HG02973 (cell line): ENCODE data around the gene NOXA1.
"Not testable (repeated sequence)": the region's sequence is repeated elsewhere in the genome, so short reads cannot be mapped to it uniquely, and the experiment has no call there.

Experiments used
- ATAC-seq: cut with Tn5 transposase; IDR thresholded peaks from one replicate; pipeline ENCODE4 v1.9.1; 2021; ENCODE audit warnings: moderate library complexity; ENCODE audit not compliant: unreplicated experiment

NOXA1 gene

DNA sequence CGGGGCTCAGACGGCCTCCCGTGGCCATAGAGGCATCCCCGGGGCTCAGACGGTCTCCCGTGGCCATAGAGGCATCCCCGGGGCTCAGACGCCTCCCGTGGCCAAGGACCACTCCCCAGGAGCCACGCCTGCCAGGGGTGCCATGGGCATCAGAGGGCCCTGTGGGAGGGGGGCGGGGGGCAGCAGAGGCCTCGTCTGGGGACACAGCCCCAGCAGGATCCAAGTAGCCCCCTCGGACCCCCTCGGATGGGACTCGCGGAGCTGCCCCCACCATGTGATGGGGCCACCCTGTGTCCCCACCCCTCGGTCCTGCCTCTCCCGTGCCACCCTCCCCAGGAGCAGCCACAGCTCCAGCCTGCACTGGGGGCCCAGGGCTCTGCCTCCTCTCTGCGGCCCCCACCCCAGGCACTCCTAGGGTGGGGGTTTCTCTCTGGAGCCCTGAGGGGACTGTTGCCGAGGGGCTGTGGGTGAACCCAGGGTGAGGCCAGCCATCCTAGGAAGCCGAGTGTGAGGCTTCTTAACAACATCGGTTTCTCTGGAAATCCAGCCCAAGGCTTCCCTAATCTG lies 15.5 kb downstream of the NOXA1 start:
- ATAC-seq: no peak

DNA sequence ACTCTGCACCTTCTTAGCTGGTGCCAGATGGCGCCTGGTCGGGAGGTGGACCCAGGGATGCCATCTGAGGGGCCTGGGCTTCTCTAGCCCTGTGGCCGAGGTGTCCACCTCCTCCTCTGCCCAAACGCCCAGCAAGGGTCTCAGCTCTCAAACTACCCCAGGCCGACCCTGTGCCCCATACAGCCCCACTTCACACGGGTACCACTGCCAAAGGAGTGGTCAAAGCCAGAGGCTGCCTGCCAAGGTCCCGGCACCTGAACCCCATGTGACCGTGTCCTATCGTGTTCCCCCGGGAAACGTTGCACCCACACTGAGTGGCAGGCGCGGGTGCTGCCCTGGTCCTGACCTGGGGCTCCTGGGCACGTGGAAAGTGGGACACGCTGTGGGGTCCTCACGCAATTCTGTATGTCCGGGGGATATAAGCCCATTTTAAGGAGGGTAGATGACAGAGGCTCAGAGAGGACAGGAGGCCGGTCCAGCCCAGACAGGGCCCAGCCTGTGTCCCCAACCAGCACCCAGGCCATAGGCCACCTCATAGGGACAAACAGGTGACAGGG lies 16.0 kb downstream of the NOXA1 start:
- no peak for ATAC-seq

DNA sequence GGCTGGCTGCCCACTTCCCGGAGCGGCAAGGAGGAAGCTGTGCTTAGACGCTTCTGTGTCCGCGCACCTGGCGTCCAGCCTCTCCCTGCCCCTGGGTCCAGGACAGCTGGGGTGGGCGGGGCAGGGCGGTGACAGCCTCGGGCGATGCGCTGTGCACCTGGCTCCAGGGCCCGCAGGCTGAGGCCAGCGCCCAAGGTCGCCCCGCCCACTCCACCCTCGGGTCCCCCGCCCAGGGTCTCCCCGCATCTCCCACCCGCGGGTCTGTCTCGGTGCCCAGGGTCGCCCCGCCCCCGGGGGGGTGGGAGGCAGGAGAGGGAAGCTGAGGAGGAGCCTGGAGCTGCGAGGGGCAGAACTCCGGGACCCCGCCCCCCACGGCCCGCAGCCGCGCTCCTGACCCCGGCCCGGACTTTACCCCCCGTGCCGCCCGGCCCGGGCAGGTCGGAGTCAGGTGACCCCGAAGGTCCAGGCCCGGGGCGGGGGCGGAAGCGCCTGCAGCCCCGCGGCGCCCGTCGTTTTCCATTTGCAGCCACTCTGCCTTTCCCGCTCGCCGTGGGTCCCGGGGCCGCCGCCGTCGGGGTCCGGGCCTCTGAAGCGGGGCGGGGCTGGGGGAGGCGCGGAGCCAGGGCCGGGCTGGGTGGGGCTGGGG lies 18.2 kb downstream of the NOXA1 start, which contains the start of gene ENTPD8:
Gene ENTPD8, minus strand, starts transcription at position 69 of the 646 bp plus-strand sequence. CDS start 3,072 bp downstream, outside the sequence.
- ATAC-seq: no peak

DNA sequence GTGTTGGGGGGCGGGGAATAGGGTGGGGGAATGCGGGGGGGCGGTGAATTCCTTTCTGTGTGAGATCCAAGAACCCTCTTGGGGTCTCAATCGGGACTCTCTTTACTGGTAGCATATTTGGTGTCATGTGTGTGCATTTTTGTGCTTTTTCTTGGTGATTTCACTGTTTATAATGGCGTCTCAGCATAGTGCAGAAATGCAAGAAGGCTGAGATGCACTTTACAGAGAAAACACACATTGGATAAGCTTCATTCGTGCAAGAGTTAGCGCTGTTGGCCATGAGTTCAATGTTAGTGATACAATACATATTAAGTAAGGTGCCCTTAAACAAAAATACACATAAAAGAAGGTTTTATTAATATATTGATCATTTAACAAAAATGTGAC lies 18.7 kb downstream of the NOXA1 start:
- no peak for ATAC-seq

DNA sequence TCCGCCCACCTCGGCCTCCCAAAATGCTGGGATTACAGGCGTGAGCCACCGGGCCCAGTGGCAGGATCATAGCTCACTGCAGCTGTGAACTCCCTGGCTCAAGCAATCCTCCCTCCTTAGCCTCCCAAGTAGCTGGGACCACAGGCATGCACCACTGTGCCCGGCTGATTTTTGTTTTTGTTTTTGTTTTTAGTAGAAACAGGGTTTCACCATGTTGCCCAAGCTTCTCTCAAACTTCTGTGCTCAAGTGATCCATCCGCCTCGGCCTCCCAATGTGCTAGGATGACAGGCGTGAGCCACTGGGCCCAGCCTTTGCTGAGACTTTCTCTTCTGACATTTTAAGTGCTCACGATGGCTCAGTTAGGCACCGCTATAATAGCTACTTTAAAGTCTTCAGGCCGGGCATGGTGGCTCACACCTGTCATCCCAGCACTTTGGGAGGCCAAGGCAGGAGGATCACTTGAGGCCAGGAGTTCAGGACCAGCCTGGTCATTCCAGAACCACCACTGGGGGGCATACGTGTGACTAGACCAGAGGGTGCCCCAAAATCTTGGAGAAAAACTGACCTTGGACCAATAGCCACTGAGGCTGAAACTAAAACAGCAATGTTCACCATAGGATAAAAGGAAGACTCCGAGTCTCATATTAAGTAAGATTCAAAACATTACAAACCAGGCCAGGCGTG lies 21.1 kb downstream of the NOXA1 start:
- no peak for ATAC-seq

DNA sequence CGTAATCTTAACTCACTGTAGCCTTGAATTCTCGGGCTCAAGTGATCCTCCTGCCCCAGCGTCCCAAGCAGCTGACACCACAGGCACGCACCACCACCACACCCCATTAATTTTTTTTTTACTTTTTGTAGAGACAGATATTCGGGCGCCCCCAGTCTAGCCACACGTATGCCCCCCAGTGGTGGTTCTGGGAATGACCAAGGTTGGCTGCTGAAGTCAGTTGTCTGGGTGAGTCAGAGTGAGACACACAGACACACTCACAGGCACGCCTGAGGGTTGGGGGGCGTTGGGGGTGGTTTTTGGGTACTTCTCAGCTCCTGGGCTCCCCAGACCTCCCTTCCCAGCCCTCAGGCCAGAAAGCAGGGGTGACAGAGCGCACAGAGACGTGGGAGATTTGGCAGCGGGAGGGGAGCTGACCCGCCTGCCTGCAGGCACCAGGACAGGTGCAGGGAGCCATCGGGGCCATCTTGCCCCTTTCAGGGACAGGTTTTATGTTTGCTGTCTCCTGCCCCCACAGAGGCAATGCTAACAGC lies 22.1 kb downstream of the NOXA1 start:
- ATAC-seq: no peak

DNA sequence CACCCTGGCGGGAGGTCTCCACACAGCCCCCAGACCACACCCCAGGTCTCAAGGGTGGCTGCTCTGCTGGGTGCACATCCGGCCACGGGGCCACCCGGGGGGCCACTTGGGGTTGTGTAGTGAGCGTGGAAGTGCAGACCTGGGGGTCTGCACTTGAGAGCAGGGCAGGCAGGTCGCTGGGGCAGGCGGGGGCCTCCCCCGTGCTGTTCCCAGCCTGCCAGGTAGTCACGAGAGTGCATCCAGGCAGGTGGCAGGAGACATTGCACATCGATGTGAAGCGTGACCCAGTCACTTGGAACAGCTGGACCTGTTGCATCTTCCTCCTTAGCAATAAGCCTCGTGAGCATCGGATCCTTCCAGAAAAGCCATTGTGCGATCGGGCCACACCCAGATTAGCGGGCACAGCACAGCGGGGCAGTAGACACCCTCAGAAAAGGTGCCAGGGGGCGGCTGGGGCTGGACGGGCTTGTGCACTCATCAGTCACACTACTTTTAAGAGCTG lies 22.8 kb downstream of the NOXA1 start:
- ATAC-seq: no peak

DNA sequence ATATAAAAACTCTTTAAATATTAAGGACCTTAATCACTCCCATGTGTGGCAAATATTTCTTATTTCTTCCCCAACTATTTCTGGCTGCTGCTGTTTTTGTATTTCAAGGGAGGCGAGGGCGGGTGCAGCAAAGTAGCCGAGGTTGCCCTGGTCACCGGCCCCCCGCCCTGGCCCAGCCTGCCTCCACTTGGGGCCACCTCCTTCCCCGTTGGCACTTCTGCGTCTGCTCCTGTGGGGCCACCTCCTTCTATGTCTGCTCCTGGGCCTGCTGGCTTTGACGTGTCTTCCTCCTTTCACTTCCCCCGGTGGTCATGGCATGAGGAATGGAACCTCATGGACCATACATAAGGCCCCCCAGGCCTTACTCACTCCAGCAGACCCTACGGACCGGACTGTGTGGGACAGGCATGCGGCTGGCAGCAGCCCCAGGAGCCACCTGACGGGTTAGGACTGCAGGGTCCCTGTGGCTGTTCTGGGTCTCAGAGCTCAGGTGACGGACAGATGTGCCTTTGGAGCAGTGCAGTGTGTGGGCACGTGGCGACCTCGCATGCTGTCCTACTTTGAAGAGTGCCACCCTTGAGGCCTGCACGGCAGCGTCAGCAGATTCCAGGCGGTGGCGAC lies 23.8 kb downstream of the NOXA1 start:
- no peak for ATAC-seq

DNA sequence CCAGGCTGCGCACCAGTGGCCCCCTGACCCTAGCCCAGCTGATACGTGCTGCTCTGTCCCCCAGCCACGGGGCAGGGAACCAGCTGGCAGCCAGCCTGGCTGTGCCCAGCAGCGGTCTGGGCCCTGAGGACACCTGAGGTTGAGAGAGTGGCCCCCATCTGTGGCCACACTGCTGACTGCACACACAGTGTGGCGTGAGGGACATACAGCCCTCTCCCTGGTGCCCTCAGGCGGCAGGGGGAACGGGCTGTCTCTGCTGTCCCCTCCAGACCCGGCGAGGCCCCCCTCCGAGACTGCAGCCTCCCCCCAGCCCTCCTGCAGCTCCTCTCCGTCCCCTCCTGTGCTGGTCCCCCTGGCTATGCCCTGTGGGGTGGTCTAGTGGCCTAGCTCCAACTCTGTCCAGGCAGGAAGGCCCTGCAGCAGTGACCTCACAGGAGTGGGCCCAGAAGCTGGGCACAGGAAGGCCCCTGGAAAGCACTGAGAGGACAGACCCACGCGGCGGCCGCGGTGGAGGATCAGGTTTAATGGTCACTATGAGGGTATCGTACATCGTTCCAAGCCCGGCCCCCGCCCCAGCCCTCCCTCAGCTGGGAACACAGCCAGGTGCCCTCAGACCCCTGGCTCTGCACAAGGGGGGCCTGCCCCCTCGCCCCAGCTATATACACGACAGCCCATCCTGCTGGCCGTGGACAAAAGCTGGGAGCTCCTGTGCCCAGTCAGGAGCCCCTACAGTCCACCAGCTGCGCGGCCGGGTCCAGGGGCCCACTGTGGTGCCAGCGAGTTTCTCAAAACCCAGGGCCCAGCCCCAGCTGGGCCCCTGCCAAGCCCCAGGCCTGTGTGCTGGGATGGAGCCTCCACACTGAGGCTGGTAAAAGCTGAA lies 24.8 kb downstream of the NOXA1 start:
- no peak for ATAC-seq

DNA sequence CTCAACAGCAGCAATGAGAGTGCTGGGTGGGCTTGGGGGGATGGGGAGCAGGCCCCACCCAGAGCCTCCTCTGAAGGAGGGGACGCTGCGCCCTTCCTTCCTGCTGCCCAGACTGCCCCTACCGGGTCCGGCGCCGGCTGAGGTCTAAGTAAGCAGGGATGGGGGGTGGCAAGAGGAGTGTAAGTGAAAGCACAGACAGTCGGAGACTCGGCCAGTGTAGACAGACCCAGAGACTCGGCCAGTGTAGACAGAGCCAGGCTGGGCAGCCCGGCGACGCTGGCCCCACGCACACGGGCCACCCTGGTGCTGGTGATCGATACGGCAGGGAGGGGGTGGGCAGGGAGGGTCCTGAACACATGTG lies 25.4 kb downstream of the NOXA1 start:
- no peak for ATAC-seq

DNA sequence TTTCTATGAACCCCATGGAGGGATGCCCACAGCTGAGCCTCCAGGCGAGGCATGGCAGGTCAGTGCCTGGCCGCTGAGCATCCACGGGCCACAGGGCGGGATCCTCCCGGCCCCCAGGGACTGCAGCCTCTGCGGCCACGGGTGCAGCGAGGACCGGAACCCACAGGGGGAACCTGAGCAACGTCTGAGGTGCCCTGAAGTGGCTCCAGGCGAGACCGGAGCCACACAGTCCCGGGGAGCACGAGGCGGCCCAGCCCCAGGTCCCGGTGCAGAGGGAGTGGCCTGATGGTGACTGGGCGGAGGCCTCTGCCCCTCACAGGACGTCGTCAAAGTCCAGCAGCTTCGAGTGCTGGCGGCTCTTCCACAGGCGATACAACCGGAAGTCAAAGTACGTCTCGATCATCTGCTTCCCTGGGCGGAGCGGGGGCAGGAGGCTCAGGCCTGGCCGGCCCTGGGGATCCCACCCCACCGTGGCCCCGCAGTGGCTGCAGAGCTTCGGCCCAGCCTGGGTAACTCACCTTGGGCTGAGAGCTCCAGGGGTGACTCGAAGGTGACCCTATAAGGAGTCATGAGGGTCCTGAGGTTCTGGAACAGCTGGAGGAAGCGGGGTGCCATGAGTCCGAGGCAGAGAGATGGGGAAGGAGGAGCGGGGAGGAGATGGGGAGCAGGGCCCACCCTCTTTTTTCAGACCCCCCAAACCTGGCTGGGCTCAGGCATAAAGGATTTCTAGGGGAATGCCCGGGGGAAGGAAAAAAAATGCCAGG lies 26.1 kb downstream of the NOXA1 start:
- no peak for ATAC-seq

DNA sequence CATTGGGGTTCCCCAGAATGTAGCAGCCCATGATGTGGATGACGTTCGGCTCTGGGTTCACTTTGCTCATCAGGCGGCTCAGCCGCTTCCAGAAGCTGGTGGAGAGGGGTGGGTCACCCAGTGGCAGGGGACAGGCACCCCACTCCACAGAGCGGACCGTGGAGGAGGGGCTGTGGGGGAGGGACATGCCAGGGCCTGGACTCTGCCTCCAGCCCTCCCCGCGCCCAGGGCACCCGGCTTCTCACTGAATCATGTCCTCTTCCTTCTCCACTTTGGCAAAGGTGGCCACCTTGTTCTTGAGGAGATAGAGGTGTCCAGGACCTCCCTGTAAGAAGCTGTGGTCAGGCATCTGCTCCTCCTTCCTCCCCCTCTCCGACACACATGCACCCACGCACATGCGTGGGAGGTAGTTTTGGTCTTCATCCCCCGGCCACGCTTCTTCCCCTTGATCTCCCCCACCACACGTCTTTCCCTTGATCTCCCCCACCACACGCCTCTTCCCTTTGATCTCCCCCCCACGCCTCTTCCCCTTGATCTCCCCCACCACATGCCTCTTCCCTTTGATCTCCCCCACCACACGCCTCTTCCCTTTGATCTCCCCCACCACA lies 26.8 kb downstream of the NOXA1 start:
- ATAC-seq: no peak

DNA sequence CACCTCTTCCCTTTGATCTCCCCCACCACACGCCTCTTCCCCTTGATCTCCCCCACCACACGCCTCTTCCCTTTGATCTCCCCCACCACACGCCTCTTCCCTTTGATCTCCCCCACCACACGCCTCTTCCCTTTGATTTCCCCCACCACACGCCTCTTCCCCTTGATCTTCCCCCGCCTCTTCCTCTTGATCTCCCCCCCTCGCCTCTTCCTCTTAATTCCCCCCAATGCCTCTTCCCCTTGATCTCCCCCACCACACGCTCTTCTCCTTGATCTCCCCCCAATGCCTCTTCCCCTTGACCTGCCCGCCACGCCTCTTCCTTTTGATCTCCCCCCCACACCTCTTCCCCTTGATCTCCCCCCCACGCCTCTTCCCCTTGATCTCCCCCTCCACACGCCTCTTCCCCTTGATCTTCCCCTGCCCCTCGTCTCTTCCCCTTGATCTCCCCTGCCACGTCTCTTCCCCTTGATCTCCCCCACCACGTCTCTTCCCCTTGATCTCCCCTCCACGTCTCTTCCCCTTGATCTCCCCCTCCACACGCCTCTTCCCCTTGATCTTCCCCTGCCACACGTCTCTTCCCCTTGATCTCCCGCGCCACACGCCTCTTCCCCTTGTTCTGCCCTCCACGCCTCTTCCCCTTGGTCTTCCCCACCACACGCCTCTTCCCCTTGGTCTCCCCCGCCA lies 27.5 kb downstream of the NOXA1 start:
- ATAC-seq: not testable (repeated sequence)

DNA sequence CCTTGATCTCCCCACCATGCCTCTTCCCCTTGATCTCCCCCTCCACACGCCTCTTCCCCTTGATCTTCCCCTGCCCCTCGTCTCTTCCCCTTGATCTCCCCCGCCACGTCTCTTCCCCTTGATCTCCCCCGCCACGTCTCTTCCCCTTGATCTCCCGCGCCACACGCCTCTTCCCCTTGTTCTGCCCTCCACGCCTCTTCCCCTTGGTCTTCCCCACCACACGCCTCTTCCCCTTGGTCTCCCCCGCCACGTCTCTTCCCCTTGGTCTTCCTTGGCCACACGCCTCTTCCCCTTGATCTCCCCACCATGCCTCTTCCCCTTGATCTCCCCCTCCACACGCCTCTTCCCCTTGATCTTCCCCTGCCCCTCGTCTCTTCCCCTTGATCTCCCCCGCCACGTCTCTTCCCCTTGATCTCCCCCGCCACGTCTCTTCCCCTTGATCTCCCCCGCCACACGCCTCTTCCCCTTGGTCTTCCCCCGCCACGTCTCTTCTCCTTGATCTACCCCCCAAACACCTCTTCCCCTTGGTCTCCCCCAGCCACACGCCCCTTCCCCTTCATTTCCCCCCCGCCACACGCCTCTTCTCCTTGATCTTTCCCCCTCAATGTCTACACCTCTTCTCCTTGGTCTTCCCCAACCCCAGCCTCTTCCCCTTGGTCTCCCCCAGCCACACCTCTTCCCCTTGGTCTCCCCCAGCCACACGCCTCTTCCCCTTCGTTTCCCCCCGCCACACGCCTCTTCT lies 28.2 kb downstream of the NOXA1 start:
- not testable (repeated sequence) for ATAC-seq

DNA sequence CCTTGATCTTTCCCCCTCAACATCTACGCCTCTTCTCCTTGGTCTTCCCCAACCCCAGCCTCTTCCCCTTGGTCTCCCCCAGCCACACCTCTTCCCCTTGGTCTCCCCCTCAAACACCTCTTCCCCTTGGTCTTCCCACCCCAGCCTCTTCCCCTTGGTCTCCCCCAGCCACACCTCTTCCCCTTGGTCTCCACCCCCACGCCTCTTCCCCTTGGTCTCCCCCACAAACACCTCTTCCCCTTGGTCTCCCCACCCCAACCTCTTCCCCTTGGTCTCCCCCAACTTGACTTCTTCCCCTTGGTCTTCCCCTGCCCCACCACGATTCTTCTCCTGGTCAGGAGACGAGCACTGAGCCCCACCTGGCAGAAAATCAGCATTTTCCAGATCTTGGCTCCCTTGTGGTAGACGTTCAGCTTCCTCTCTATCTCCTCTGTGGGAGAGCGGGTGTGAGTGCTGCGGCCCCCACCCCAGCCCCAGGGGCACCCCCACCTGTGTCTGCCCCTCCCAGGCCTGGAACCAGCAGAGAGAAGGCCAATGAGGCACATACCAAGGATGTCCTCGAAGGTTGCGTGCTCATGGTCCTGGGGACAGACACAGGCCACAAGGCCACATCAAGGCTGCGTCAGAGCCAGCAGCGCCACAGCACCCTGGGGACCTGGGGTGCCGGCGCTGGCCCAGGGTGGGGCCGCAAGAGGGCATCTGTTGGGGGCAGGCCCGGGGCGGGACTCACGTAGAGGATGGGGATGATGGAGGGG lies 29.0 kb downstream of the NOXA1 start:
- ATAC-seq: no peak

DNA sequence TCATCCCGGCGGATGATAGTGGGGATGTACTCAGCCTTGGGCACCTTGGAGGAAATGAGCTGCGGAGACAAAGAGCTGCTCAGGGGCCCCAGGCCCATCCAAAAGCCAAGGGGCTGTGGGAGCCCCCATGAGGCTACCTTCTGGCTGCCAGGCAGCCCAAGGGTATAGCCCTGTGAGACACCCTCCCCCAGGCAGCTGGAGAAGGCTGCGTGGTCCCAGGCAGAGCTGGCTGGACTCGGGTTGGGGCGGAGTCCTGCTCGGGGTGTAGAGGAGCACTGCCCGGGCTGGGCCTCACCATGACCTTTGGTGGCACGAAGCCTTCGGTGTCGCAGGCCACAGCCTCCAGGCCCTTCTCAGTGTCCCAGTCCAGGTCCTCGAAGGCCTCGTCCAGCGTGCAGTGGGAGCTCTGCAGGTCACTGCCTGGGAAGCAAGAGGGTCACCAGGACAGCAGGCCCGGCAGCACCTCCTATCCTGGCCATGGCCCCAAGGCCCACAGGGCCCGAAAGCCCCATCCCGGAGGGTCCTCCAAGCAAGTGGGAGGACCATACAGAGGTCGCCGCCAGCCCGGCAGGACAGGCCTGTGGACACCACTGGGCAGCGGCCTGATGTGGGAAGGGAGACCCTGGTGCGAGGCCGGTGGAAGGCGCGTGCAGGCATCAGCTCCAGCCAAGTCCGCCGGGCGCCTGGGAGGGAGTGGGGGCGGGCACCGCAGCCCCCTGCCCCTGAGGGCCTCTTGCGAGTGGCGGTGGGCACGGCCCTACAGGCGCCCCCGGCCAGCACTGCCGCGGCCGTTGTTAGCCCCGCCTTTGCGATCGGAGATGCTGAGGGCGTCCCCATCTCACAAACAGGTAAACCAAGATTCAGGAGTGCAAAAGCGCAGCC lies 29.8 kb downstream of the NOXA1 start:
- ATAC-seq: no peak
